ENCODE results near the gene SKP2.

Gene SKP2

DNA sequence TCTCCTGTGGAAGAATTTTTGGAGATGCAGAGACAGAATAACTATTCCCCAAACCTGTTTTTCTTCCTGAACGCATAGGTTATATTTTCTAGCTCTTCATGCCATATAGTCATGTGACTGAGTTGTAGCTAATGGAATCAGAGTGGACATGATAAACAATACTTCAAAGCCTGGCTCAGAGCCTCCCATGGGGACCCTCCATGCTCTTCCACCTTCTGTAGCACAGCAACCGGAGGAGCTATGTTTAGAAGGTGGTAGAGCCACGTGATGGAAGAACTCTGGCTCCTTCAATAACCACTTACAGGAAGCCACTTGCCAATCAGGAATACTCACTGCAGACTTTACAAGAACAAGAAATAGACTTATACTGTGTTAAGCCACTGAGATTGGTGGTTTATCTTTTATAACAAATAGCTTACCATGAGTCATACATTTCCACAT, 50.6 kb downstream of the SKP2 start:
- no peak for DNase-seq

- DNase-seq, result no peak
These were observed 53.4 kb downstream of the SKP2 start for GRCh38 chr5:36205329-36205728.

DNA sequence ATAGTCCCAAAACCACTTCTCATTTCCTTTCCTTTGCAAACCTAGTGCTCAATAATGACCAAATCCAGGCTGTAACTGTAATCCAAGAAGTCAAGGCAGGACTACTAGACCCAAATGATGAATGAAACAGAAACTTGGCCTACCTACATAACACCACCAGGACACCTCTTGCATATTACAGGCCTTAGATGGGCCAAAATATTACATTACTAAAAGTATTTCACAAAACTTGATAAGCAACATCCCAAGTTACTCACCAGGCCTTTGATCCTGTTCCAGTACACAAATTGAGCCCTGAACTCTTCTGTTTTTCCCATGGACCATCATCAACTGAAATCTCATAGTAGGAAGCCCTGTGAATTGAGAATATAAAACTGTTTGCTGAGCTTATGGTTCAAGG, 55.0 kb downstream of the SKP2 start:
- DNase-seq, result no peak

GRCh38 chr5:36208786-36209185, 56.9 kb downstream of the SKP2 start:
- DNase-seq, result no peak

DNA sequence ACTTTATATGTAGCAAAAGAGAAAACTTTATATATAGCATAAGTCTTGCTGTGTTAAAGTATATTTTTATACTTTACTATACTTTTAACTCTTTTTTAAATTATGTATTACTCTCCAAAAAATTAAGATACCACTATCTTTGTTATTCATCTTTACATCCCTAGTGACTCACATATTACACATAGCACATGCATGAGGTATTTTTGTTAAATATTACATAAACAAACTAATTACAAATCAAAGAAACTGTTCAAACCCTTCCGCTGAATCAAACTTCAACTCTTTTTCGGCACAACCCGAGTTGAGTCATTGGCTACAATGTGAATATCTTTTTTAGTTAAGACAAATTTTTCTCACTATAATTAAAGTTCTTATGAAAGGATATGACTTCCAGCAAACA, 57.8 kb downstream of the SKP2 start:
- DNase-seq, result no peak

DNA sequence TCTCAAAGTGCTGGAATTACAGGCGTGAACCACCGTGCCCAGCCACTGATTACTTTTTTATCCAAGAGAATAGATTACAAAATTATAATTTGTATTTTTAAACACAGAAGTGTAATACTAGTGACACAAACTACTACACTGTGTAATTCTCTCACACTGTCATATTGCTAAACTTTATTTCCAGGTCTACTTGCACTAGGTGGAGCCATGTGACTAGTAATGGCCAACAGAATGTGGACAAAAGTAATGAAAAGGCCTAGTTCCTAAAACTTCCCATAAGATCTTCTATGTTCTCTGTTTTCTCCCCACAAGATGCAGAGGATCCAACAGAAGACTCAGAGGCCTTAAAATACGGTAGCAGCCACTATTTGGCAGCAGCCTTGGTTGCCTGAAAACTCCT, 62.5 kb downstream of the SKP2 start:
- no peak for DNase-seq

- DNase-seq, result no peak
These were observed 64.0 kb downstream of the SKP2 start for GRCh38 chr5:36215910-36216309.

- no peak for DNase-seq
These were observed 65.7 kb downstream of the SKP2 start for GRCh38 chr5:36217567-36217966.

DNA sequence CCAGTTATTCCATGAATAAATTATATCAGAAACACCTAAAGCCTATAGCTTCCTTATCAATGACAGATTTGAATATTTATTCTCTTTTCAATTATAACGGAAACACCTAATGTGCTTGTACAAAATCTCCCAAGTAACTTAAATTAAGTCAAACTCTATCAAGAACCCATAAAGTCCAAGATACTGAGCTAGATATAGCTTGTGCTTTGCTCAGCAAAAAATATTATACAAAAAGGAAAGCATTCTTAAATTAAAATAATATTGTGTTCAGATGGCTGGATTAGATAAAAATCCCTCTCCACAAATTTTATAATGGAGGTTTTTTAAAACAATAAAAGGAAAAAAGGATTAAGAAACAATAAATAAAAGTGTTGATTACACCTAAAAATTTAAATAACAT, 66.1 kb downstream of the SKP2 start:
- no peak for DNase-seq

GRCh38 chr5:36222620-36223019, 70.7 kb downstream of the SKP2 start:
- no peak for DNase-seq

GRCh38 chr5:36227046-36227445, 75.1 kb downstream of the SKP2 start:
- DNase-seq, result no peak

GRCh38 chr5:36228505-36228904, 76.6 kb downstream of the SKP2 start:
- DNase-seq, result no peak

DNA sequence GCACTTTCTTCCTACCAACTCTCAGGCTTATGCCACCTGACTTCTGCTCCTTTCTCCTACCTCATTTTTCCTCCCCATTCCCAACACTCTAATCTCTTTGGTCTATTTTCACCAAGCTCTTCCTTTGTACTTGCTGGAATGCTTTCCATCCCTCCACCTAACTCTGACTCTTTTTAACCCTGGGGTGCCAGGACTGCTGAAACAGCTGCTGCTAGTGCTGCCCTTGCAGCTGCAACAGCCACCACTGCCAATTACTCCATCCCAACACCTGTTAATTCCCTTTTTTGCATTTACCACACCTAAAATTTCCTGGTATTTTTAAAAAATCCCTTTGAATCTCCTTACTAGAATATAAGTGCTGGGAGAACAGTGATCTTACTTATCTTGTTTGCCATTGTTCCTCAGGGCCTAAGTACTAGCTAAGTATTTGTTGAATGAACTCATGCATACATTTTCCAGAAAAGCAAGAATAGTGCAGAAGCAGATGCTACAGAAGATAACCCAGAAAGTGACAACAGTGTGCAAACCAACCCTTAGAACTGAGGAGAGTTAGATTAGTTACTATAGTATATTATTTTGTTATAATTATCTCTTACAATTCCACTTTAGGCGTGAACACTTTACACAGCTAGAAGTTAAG, 78.4 kb downstream of the SKP2 start:
- DNase-seq, result no peak

GRCh38 chr5:36232533-36232932, 80.6 kb downstream of the SKP2 start:
- no peak for DNase-seq

Measured in CD4-positive, alpha-beta T cell treated with Interleukin-12 subunit alpha and Interleukin-12 subunit beta, for 1 hour (primary cell).